K562 (cell line): ENCODE data around the gene TBP. TPM values are rescaled to one million over a fixed set of nuclear protein-coding genes. Genes with fewer than 3 reads are reported as not detected.

ENCODE experiments used
- ARNT ChIP-seq, 2 experiments: fragments of 450-650 bp; IDR thresholded peaks; 2 replicates each; pipeline ENCODE4 v1.6.1; 2016; ENCODE audit warnings: mild to moderate bottlenecking in 1 of 2
- BCOR ChIP-seq: fragments of 450-650 bp; IDR thresholded peaks from 2 replicates; pipeline ENCODE4 v1.6.1; 2016
- CREB1 ChIP-seq, 2 experiments: sonication (generic) in 1 of 2; formaldehyde crosslinking in 1 of 2; IDR thresholded peaks; 2 replicates each; pipeline versions ENCODE4 v1.6.1 to v1.8.0; 2012 to 2022; ENCODE audit warnings: inconsistent platforms in 1 of 2, mild to moderate bottlenecking in 1 of 2, missing genetic modification reagents in 1 of 2, moderate library complexity in 1 of 2
- HDAC2 ChIP-seq: fragments of 450-650 bp; IDR thresholded peaks from 2 replicates; pipeline ENCODE4 v1.6.1; 2016; ENCODE audit warnings: mild to moderate bottlenecking
- HMGN3 ChIP-seq: IDR thresholded peaks from 2 replicates; pipeline ENCODE4 v1.6.1; 2011; ENCODE audit warnings: borderline replicate concordance, low read depth, mild to moderate bottlenecking, mixed read lengths, low read length; ENCODE audit not compliant: insufficient read length; ENCODE audit errors: extremely low read depth
- LARP7 ChIP-seq: fragments of 450-650 bp; IDR thresholded peaks from 2 replicates; pipeline ENCODE4 v1.6.1; 2016
- MECOM ChIP-seq: fragments of 250-450 bp; sonication (Bioruptor Pico); IDR thresholded peaks from 2 replicates; pipeline ENCODE4 v1.8.0; 2022; ENCODE audit warnings: inconsistent platforms
- MIER1 ChIP-seq: fragments of 450-650 bp; IDR thresholded peaks from 2 replicates; pipeline ENCODE4 v1.6.1; 2016; ENCODE audit warnings: antibody characterized with exemption, mild to moderate bottlenecking, low read depth
- MYNN ChIP-seq, 2 experiments: sonication (generic); formaldehyde crosslinking in 1 of 2; IDR thresholded peaks; 2 replicates each; pipeline versions ENCODE4 v1.5.0 to v1.6.1; 2016 to 2020; ENCODE audit warnings: antibody characterized with exemption in 1 of 2, missing genetic modification reagents in 1 of 2
- POLR2A ChIP-seq: fragments of 450-650 bp; conservative IDR thresholded peaks from 2 replicates; pipeline ENCODE4 v1.6.1; 2016
- POLR3G ChIP-seq: IDR thresholded peaks from 2 replicates; pipeline ENCODE4 v1.6.1; 2011; ENCODE audit not compliant: insufficient read length, insufficient replicate concordance; ENCODE audit errors: extremely low read depth
- RBM17 ChIP-seq: fragments of 200-400 bp; formaldehyde crosslinking; IDR thresholded peaks from 2 replicates; pipeline ENCODE4 v1.6.1; 2017; ENCODE audit warnings: low read depth, mild to moderate bottlenecking, low read length, borderline replicate concordance
- SIN3A ChIP-seq, 2 experiments: fragments of 150-350 bp in 1 of 2; IDR thresholded peaks; 2 replicates each; pipeline ENCODE4 v1.6.1; 2011 to 2016; ENCODE audit warnings: borderline replicate concordance in 2 of 2, low read depth in 2 of 2, low read length in 2 of 2, mild to moderate bottlenecking in 2 of 2, moderate library complexity in 2 of 2; ENCODE audit not compliant: control insufficient read depth in 1 of 2
- SMAD3 ChIP-seq: fragments of 450-650 bp; formaldehyde crosslinking; conservative IDR thresholded peaks from 2 replicates; pipeline ENCODE4 v1.4.0; 2020; ENCODE audit warnings: mild to moderate bottlenecking
- SOX6 ChIP-seq: fragments of 450-650 bp; IDR thresholded peaks from 2 replicates; pipeline ENCODE4 v1.6.1; 2014; ENCODE audit warnings: mild to moderate bottlenecking
- TARDBP ChIP-seq: fragments of 450-650 bp; IDR thresholded peaks from 2 replicates; pipeline ENCODE4 v1.6.1; 2016
- TBP ChIP-seq: optimal IDR thresholded peaks from 2 replicates; pipeline ENCODE3; 2011; ENCODE audit warnings: low read depth, low read length, improper control_type of control experiment
- TEAD4 ChIP-seq, 2 experiments: sonication (generic) in 1 of 2; formaldehyde crosslinking in 1 of 2; IDR thresholded peaks; 2 replicates each; pipeline versions ENCODE4 v1.6.1 to v1.8.0; 2012 to 2022; ENCODE audit warnings: borderline replicate concordance in 1 of 2, inconsistent platforms in 1 of 2, low read length in 1 of 2, mild to moderate bottlenecking in 1 of 2, missing genetic modification reagents in 1 of 2
- THRAP3 ChIP-seq: fragments of 450-650 bp; IDR thresholded peaks from 2 replicates; pipeline ENCODE4 v1.6.1; 2016; ENCODE audit warnings: mild to moderate bottlenecking, inconsistent platforms, borderline replicate concordance
- TRIM24 ChIP-seq, 2 experiments: fragments of 450-650 bp; IDR thresholded peaks; 2 replicates each; pipeline ENCODE4 v1.6.1; 2016
- ZNF134 ChIP-seq: fragments of 250-450 bp; sonication (Bioruptor Pico); conservative IDR thresholded peaks from 2 replicates; pipeline ENCODE4 v1.4.0; 2020
- ZNF232 ChIP-seq: sonication (generic); formaldehyde crosslinking; IDR thresholded peaks from 2 replicates; pipeline ENCODE4 v1.8.0; 2022; ENCODE audit warnings: mild to moderate bottlenecking, missing genetic modification reagents
- ZNF695 ChIP-seq: fragments of 450-650 bp; formaldehyde crosslinking; IDR thresholded peaks from 2 replicates; pipeline ENCODE4 v1.4.0; 2020; ENCODE audit warnings: mild to moderate bottlenecking, moderate library complexity
- polyA plus RNA-seq, 8 experiments: library from polyadenylated mRNA; depleted of rRNA in 4 of 8; stranded (reverse) in 5 of 8; unstranded in 3 of 8; fragments of >200 nt; fragmentation: Nextera tagmentation in 2 of 8; fragmentation: Illumina TruSeq in 1 of 8; extraction: Ambion mirVana in 2 of 8; extraction: Trizol in 1 of 8; gene quantifications; 2 replicates each; pipeline versions ENCODE4 v1.2.1 to v1.2.3, GENCODE V29; 2011 to 2014; ENCODE audit warnings: inconsistent platforms in 1 of 8, missing spikeins in 1 of 8
- total RNA-seq, 7 experiments: library from RNA; depleted of rRNA in 6 of 7; stranded (reverse); fragments of >200 nt in 6 of 7; fragmentation: Illumina TruSeq in 2 of 7; extraction: Trizol in 2 of 7; gene quantifications; 2 replicates each; pipeline versions ENCODE4 v1.2.1 to v1.2.3, GENCODE V29; 2011 to 2021; ENCODE audit warnings: low replicate concordance in 1 of 7
- TF ChIP-seq, protein P1 (sequence below): fragments of 150-350 bp; conservative IDR thresholded peaks from 2 replicates; pipeline ENCODE4 v1.6.1; 2014; ENCODE audit warnings: low read length
- TF ChIP-seq, protein P2 (sequence below): fragments of 450-650 bp; IDR thresholded peaks from 2 replicates; pipeline ENCODE4 v1.6.1; 2014; ENCODE audit warnings: low read depth, mild to moderate bottlenecking, moderate library complexity, borderline replicate concordance
- TF ChIP-seq, protein P3 (sequence below): sonication (generic); formaldehyde crosslinking; IDR thresholded peaks from 2 replicates; pipeline ENCODE4 v1.9.0; 2022; ENCODE audit warnings: mild to moderate bottlenecking, missing genetic modification reagents

TBP gene
- total and polyA plus RNA-seq, 9 of the 15 experiments (the other 6 are each of a cell fraction or from before 2014, with no cell fraction given), result 28.5 to 86.1 (median 39.5) TPM

DNA sequence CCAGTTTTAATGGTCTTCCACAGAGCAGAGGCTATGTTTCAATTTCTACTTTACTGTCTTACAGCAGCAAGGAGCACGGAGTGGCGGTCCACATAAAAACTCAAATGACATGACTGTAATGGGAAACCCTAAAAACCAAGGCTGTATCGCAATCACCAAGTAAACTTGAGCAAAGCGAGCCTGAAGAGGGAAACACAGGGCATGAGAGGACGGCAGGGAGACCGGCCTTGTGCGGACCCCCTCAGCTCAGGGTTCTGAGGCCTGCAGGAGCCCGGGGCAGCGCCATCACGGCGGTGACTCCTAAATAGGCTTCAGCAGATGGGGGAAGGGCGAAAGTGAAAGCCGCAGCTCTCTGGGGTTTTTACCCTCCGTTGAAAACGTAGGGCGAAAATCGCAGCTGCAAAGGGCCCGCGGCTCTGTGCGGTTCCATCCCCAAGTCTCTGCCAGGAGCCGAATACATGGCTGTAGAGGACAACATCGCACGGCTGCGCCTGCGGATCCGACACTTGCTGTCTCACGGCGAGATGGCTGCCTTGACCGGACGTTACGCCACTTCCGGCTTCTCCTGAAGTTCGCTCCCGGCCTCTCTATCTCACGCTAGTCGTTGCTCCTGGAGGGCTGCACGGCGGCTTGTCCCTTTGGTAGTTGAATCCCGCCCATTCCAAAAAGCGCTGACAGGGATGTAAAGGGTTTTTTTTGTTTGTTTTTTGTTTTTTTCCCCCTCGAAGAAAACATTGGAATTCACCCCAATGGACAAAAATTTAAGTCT is 1.2 kb upstream of the TBP start, which contains the start of gene PSMB1 (continued):
- TF ChIP-seq BCOR, result peak; percentile 59
- TF ChIP-seq TARDBP, result 0 out of 2 replicates have a peak, but pooled peaks have one; percentile 58
- peak; percentile 99 for TF ChIP-seq POLR2A
- TF ChIP-seq TEAD4 (IDR thresholded peaks at IDR 0.05; ENCODE audit: low read length), result peak; percentile 67
- TF ChIP-seq TEAD4 (CRISPR knock-in tag; IDR thresholded peaks at IDR 0.05; ENCODE audit: borderline replicate concordance), result no peak
- TF ChIP-seq ZNF134, result no peak
- 0 out of 2 replicates have a peak, but pooled peaks have one; percentile 28 for TF ChIP-seq SOX6
- TF ChIP-seq, protein P1, sequence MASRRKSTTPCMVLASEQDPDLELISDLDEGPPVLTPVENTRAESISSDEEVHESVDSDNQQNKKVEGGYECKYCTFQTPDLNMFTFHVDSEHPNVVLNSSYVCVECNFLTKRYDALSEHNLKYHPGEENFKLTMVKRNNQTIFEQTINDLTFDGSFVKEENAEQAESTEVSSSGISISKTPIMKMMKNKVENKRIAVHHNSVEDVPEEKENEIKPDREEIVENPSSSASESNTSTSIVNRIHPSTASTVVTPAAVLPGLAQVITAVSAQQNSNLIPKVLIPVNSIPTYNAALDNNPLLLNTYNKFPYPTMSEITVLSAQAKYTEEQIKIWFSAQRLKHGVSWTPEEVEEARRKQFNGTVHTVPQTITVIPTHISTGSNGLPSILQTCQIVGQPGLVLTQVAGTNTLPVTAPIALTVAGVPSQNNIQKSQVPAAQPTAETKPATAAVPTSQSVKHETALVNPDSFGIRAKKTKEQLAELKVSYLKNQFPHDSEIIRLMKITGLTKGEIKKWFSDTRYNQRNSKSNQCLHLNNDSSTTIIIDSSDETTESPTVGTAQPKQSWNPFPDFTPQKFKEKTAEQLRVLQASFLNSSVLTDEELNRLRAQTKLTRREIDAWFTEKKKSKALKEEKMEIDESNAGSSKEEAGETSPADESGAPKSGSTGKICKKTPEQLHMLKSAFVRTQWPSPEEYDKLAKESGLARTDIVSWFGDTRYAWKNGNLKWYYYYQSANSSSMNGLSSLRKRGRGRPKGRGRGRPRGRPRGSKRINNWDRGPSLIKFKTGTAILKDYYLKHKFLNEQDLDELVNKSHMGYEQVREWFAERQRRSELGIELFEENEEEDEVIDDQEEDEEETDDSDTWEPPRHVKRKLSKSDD, result no peak
- peak; percentile 77 for TF ChIP-seq HDAC2
- TF ChIP-seq, protein P2, sequence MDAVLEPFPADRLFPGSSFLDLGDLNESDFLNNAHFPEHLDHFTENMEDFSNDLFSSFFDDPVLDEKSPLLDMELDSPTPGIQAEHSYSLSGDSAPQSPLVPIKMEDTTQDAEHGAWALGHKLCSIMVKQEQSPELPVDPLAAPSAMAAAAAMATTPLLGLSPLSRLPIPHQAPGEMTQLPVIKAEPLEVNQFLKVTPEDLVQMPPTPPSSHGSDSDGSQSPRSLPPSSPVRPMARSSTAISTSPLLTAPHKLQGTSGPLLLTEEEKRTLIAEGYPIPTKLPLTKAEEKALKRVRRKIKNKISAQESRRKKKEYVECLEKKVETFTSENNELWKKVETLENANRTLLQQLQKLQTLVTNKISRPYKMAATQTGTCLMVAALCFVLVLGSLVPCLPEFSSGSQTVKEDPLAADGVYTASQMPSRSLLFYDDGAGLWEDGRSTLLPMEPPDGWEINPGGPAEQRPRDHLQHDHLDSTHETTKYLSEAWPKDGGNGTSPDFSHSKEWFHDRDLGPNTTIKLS, result peak; percentile 86; the same call in 1 of the 2 replicates
- TF ChIP-seq SMAD3 (CRISPR knock-in tag), result no peak
- TF ChIP-seq TRIM24 (IDR thresholded peaks at IDR 0.05), result peak in 1 of 2 experiments; percentile 48; a peak in 1 of 4 replicates
- 0 out of 2 replicates have a peak, but pooled peaks have one; percentile 15 for TF ChIP-seq MIER1
- TF ChIP-seq, protein P3, sequence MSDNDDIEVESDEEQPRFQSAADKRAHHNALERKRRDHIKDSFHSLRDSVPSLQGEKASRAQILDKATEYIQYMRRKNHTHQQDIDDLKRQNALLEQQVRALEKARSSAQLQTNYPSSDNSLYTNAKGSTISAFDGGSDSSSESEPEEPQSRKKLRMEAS (CRISPR knock-in tag), result peak; percentile 60
- TF ChIP-seq LARP7, result peak; percentile 64; the same call in 1 of the 2 replicates
- peak; percentile 47; the same call in 1 of the 2 replicates for TF ChIP-seq MYNN (IDR thresholded peaks at IDR 0.05)
- no peak for TF ChIP-seq MYNN (CRISPR knock-in tag; IDR thresholded peaks at IDR 0.05)
- no peak for TF ChIP-seq ZNF695 (CRISPR knock-in tag)
- TF ChIP-seq MECOM (CRISPR knock-in tag), result no peak
- TF ChIP-seq CREB1 (IDR thresholded peaks at IDR 0.05), result peak; percentile 89
- TF ChIP-seq CREB1 (CRISPR knock-in tag; IDR thresholded peaks at IDR 0.05), result peak; percentile 78
- TF ChIP-seq SIN3A (IDR thresholded peaks at IDR 0.05; ENCODE audit: borderline replicate concordance in 2 of 2, control insufficient read depth in 1 of 2, low read depth in 2 of 2, low read length in 2 of 2), result peak in 1 of 2 experiments; percentile 55; a peak in 1 of 4 replicates
- no peak for TF ChIP-seq HMGN3
- TF ChIP-seq TBP, result peak; percentile 93
- TF ChIP-seq RBM17, result no peak
- TF ChIP-seq POLR3G, result no peak
- peak; percentile 23; the same call in 1 of the 2 replicates for TF ChIP-seq THRAP3
- peak; percentile 90 for TF ChIP-seq ZNF232 (CRISPR knock-in tag)
- peak in 1 of 2 experiments; percentile 7; a peak in 1 of 4 replicates for TF ChIP-seq ARNT (IDR thresholded peaks at IDR 0.05)
